GM21529 (cell line): Measurements from ENCODE around the gene MOCS1.

Source experiments
- ATAC-seq: cut with Tn5 transposase; IDR thresholded peaks from one replicate; pipeline ENCODE4 v1.9.1; 2021; ENCODE audit not compliant: unreplicated experiment

The MOCS1 gene

GRCh38 chr6:39950125-39950720, 16.0 kb upstream of the MOCS1 start:
- ATAC-seq, result no peak

GRCh38 chr6:39948199-39948791, 14.0 kb upstream of the MOCS1 start:
- ATAC-seq, result no peak

GRCh38 chr6:39947611-39948068, 13.4 kb upstream of the MOCS1 start:
- ATAC-seq, result no peak

- ATAC-seq, result no peak
These were observed 11.4 kb upstream of the MOCS1 start for GRCh38 chr6:39945626-39946025.

GRCh38 chr6:39942903-39943580, 8.8 kb upstream of the MOCS1 start:
- ATAC-seq, result no peak

- no peak for ATAC-seq
These were observed 7.6 kb upstream of the MOCS1 start for GRCh38 chr6:39941820-39942219.

- ATAC-seq, result no peak
These were observed 6.9 kb upstream of the MOCS1 start for GRCh38 chr6:39941138-39941537.

- ATAC-seq, result no peak
These were observed 4.8 kb upstream of the MOCS1 start for GRCh38 chr6:39938773-39939654.

GRCh38 chr6:39937686-39938333, 3.5 kb upstream of the MOCS1 start:
- no peak for ATAC-seq

- no peak for ATAC-seq
These were observed 2.6 kb upstream of the MOCS1 start for GRCh38 chr6:39936857-39937256.

GRCh38 chr6:39935241-39935640, 979 bp upstream of the MOCS1 start:
- no peak for ATAC-seq

- ATAC-seq, result no peak
These were observed 562 bp downstream of the MOCS1 start for GRCh38 chr6:39933669-39934130.

GRCh38 chr6:39932386-39932910, 1.8 kb downstream of the MOCS1 start:
- no peak for ATAC-seq

GRCh38 chr6:39931607-39932006, 2.7 kb downstream of the MOCS1 start:
- ATAC-seq, result no peak

- ATAC-seq, result no peak
These were observed 3.7 kb downstream of the MOCS1 start for GRCh38 chr6:39930540-39930939.

GRCh38 chr6:39929733-39930461, 4.4 kb downstream of the MOCS1 start:
- no peak for ATAC-seq

GRCh38 chr6:39929039-39929732, 5.1 kb downstream of the MOCS1 start:
- ATAC-seq, result no peak

- ATAC-seq, result no peak
These were observed 7.1 kb downstream of the MOCS1 start for GRCh38 chr6:39927159-39927558.

GRCh38 chr6:39926668-39927067, 7.6 kb downstream of the MOCS1 start:
- no peak for ATAC-seq
